ENCODE measurements around the gene B3GNT2. TPM values are rescaled to one million over a fixed set of nuclear protein-coding genes. Genes with fewer than 3 reads are reported as not detected.
A peak's percentile ranks its signal among the peaks of the same experiment; 100 is the strongest.

B3GNT2 gene
- total and polyA plus RNA-seq, 9 of the 15 experiments (the other 6 are each of a cell fraction or from before 2014, with no cell fraction given): 6.0 to 38.9 (median 25.0) TPM

GRCh38 chr2:62175728-62176127 is 20.2 kb upstream of the B3GNT2 start:
- peaks cover 4% of the 10 kb centered on the region for H3K9me1 ChIP-seq (ENCODE audit: control insufficient read depth, insufficient read depth, low read length)
- 60% methylated on average over 4 of the region's 4 CpGs for WGBS (ENCODE audit: insufficient coverage, low coverage, missing lambda C conversion rate)
- FAIRE-seq (no peak), ATAC-seq (no peak), DNase-seq (ENCODE audit: extremely low read depth in 1 of 4, low spot score in 3 of 4) (no peak)
- ChIA-PET POLR2A (no interaction called here), CTCF (ENCODE audit: low intra/inter-chr PET ratio) (no interaction called here)
- intact Hi-C loops (cut with micrococcal nuclease) (no loop called here), in situ Hi-C loops (cut with MboI) (no loop called here)
- no peak overlapping the region for H3K4me3 ChIP-seq
- H3K27ac ChIP-seq (ENCODE audit: extremely low read depth, low read depth, low read length): no peak overlapping the region
- no peaks in the 10 kb centered on the region for H3K9me3 ChIP-seq (replicated peaks; ENCODE audit: control insufficient read depth, insufficient read depth, low read depth, low read length)
- no peak overlapping the region for H3K9ac ChIP-seq (ENCODE audit: insufficient read depth in 1 of 2, low read depth in 2 of 2, low read length in 2 of 2)
- no peak overlapping the region for H2AFZ ChIP-seq (ENCODE audit: low read depth, low read length)
- no peak overlapping the region for H3K4me2 ChIP-seq (ENCODE audit: insufficient read depth, low read length)
- peak; percentile 57 for TF ChIP-seq RFX1 (IDR thresholded peaks at IDR 0.05)
- TF ChIP-seq NRF1 (conservative IDR thresholded peaks at IDR 0.05 in 1 of 2, IDR thresholded peaks at IDR 0.05 in 1 of 2): no peak
- no TSS peak for BruUV-seq (replicated peaks)
- no peaks in the 10 kb centered on the region for H3K36me3 ChIP-seq (ENCODE audit: control insufficient read depth, insufficient read depth, low read length)
- no peaks in the 10 kb centered on the region for H3K27me3 ChIP-seq (ENCODE audit: control insufficient read depth in 2 of 2, insufficient read depth in 2 of 2, low read length in 2 of 2)
- H4K20me1 ChIP-seq (replicated peaks; ENCODE audit: control insufficient read depth, insufficient read depth, low read length): no peaks in the 10 kb centered on the region
- no peaks in the 10 kb centered on the region for H3K79me2 ChIP-seq (ENCODE audit: control insufficient read depth, insufficient read depth, low read length)
- peaks cover 7 to 21% of the 10 kb centered on the region in 2 experiments; a peak in 3 of 5 replicates for H3K4me1 ChIP-seq (replicated peaks in 1 of 2; ENCODE audit: control insufficient read depth in 2 of 2, insufficient read depth in 2 of 2, low read length in 2 of 2)

DNA sequence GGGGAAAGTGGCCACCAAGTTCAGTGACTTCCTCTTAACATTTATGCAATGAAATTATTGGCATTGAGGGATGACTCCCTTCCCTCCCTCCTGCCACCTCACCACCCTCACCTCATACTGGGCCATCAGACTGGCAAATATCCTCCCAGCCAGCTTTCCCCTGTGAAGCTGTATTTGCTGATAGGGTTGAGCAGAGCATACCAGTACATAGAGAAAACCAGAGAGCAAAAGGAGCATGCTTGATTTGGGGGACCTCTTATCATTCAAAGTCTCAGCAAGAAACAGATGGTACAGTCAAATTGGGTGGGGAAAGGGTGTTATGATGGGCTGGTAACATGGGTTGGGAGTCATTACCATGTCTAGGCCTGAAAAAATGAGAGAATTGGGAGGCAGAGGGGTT is 19.1 kb upstream of the B3GNT2 start:
- peak; percentile 14; the same call in 2 of the 3 replicates for ATAC-seq
- peak in 2 of 4 experiments; percentile 42 to 54 for DNase-seq (ENCODE audit: extremely low read depth in 1 of 4, low spot score in 3 of 4)
- Histone ChIP-seq H3K9me1 (ENCODE audit: control insufficient read depth, insufficient read depth, low read length) (peaks cover 4% of the 10 kb centered on the region), H3K4me2 (ENCODE audit: insufficient read depth, low read length) (no peak overlapping the region; the same call in 1 of the 2 replicates), H3K4me3 (no peak overlapping the region), H3K9ac (ENCODE audit: insufficient read depth in 1 of 2, low read depth in 2 of 2, low read length in 2 of 2) (no peak overlapping the region), H3K4me1 (replicated peaks in 1 of 2; ENCODE audit: control insufficient read depth in 2 of 2, insufficient read depth in 2 of 2, low read length in 2 of 2) (peaks cover 7 to 26% of the 10 kb centered on the region in 2 experiments; a peak in 3 of 5 replicates), H3K27me3 (ENCODE audit: control insufficient read depth in 2 of 2, insufficient read depth in 2 of 2, low read length in 2 of 2) (no peaks in the 10 kb centered on the region), H3K36me3 (ENCODE audit: control insufficient read depth, insufficient read depth, low read length) (no peaks in the 10 kb centered on the region), H4K20me1 (replicated peaks; ENCODE audit: control insufficient read depth, insufficient read depth, low read length) (no peaks in the 10 kb centered on the region), H3K9me3 (replicated peaks; ENCODE audit: control insufficient read depth, insufficient read depth, low read depth, low read length) (no peaks in the 10 kb centered on the region), H3K27ac (ENCODE audit: extremely low read depth, low read depth, low read length) (no peak overlapping the region; the same call in 2 of the 3 replicates), H2AFZ (ENCODE audit: low read depth, low read length) (peak overlapping the region; percentile 54), H3K79me2 (ENCODE audit: control insufficient read depth, insufficient read depth, low read length) (no peaks in the 10 kb centered on the region)
- CTCF ChIA-PET (ENCODE audit: low intra/inter-chr PET ratio): no interaction called here
- no peak for FAIRE-seq
- POLR2A ChIA-PET: interaction anchor here (1.1 to 1.6 kb wide), 2 partner anchors 7 to 15 kb away, joined by 4 read pairs; no protein-coding TSS in a partner anchor
- BruUV-seq (replicated peaks): no TSS peak
- in situ Hi-C loops (cut with MboI): no loop called here
- intact Hi-C loops (cut with micrococcal nuclease): no loop called here
- no peak for TF ChIP-seq ZBTB33 (CRISPR knock-in tag; IDR thresholded peaks at IDR 0.05)
- TF ChIP-seq PRDM10 (IDR thresholded peaks at IDR 0.05; ENCODE audit: partially characterized antibody): peak; percentile 7
- TF ChIP-seq SRSF3 (IDR thresholded peaks at IDR 0.05; ENCODE audit: insufficient read depth, low read length): no peak
- no peak for TF ChIP-seq HBP1 (CRISPR knock-in tag; IDR thresholded peaks at IDR 0.05)
- TF ChIP-seq MAZ (CRISPR knock-in tag; conservative IDR thresholded peaks at IDR 0.05 in 1 of 2, IDR thresholded peaks at IDR 0.05 in 1 of 2): no peak
- no peak for TF ChIP-seq ZNF699 (CRISPR knock-in tag; IDR thresholded peaks at IDR 0.05; ENCODE audit: insufficient replicate concordance)

Data from K562 (cell line).